KMS-11 (cell line): Measurements from ENCODE around the gene PBXIP1.
"Not testable (repeated sequence)": the region's sequence is repeated elsewhere in the genome, so short reads cannot be mapped to it uniquely, and the experiment has no call there.

ENCODE experiments used
- H2AFZ ChIP-seq: fragments of 200-600 bp; sonication (generic); 2 replicates; pipeline ENCODE4 v1.6.1; 2016; ENCODE audit warnings: antibody characterized with exemption, mixed run types, low read depth
- H3K27ac ChIP-seq: fragments of 200-600 bp; sonication (generic); 2 replicates; pipeline ENCODE4 v1.6.1; 2016; ENCODE audit warnings: mild to moderate bottlenecking, mixed run types
- H3K27me3 ChIP-seq: fragments of 200-600 bp; sonication (generic); 2 replicates; pipeline ENCODE4 v1.6.1; 2017; ENCODE audit warnings: mild to moderate bottlenecking, low read depth, mixed run types, moderate library complexity; ENCODE audit not compliant: insufficient read depth
- H3K36me3 ChIP-seq: fragments of 200-600 bp; sonication (generic); 2 replicates; pipeline ENCODE4 v1.6.1; 2017; ENCODE audit warnings: mild to moderate bottlenecking, mixed run types; ENCODE audit not compliant: insufficient read depth
- H3K4me1 ChIP-seq: fragments of 200-600 bp; sonication (generic); 2 replicates; pipeline ENCODE4 v1.6.1; 2016; ENCODE audit warnings: mild to moderate bottlenecking, low read depth, mixed run types; ENCODE audit not compliant: poor library complexity, severe bottlenecking
- H3K4me2 ChIP-seq: fragments of 200-600 bp; sonication (generic); 2 replicates; pipeline ENCODE4 v1.7.0; 2016; ENCODE audit warnings: mild to moderate bottlenecking, mixed run types
- H3K4me3 ChIP-seq: fragments of 200-600 bp; sonication (generic); IDR thresholded peaks from 2 replicates; pipeline ENCODE4 v1.6.1; 2017; ENCODE audit warnings: low read depth, low read length, mixed read lengths; ENCODE audit not compliant: insufficient read depth
- H3K79me2 ChIP-seq: fragments of 200-600 bp; sonication (generic); 2 replicates; pipeline ENCODE4 v1.6.1; 2016; ENCODE audit warnings: low read depth, mixed run types; ENCODE audit not compliant: insufficient read depth
- H3K9ac ChIP-seq: fragments of 200-600 bp; sonication (generic); 2 replicates; pipeline ENCODE4 v1.6.1; 2016; ENCODE audit warnings: mild to moderate bottlenecking, mixed run types
- H4K20me1 ChIP-seq: fragments of 200-600 bp; sonication (generic); 2 replicates; pipeline ENCODE4 v1.6.1; 2016; ENCODE audit warnings: mild to moderate bottlenecking, mixed run types; ENCODE audit not compliant: insufficient read depth
- CTCF ChIP-seq: fragments of 200-600 bp; sonication (generic); conservative IDR thresholded peaks from 2 replicates; pipeline ENCODE4 v1.6.1; 2017; ENCODE audit warnings: low read depth, mild to moderate bottlenecking, antibody characterized with exemption, low read length, moderate library complexity, mixed read lengths

PBXIP1 gene

GRCh38 chr1:154998818-154999570 is 43.1 kb upstream of the PBXIP1 start:
- Histone ChIP-seq H3K9ac (peak overlapping the region; percentile 81), H2AFZ (peak overlapping the region; percentile 27), H3K4me1 (peaks cover 50% of the 10 kb centered on the region), H3K27ac (peak overlapping the region; percentile 91), H3K36me3 (no peaks in the 10 kb centered on the region), H3K79me2 (peaks cover 14% of the 10 kb centered on the region), H4K20me1 (no peaks in the 10 kb centered on the region), H3K27me3 (no peaks in the 10 kb centered on the region), H3K4me3 (peak overlapping the region; percentile 81), H3K4me2 (peak overlapping the region; percentile 77)
- peak; percentile 100 for TF ChIP-seq CTCF

DNA sequence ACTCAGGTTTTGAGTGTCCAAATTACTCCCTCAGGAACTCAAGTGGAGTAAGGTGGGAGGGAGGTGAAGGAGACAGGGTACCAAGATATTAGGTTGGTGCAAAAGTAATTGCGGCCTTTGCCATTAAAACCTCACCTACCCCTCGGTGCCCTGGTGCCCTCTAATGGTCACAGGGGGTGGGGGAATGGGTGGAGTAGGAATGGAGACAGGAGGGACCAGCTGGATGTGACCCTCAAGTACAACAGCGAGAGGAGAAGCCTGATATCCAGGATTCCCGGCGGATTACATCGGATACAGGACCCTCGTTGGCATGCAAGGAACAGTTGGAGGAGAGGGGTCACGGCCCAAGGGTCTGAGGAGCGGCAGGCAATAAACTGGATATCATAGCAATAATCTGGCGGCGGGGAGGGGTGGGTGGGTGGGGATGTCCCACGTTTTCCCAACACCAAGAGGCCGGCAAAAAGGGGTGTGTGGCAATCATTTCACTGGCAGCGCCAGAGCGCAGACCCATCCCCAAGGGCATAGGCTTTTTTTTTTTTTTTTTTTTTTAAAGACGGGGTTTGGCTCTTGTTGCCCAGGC is 42.4 kb upstream of the PBXIP1 start:
- Histone ChIP-seq H3K79me2 (peaks cover 7% of the 10 kb centered on the region), H3K36me3 (no peaks in the 10 kb centered on the region), H3K4me2 (peak overlapping the region; percentile 77), H3K9ac (peak overlapping the region; percentile 81; the same call in 1 of the 2 replicates), H3K4me1 (peaks cover 56% of the 10 kb centered on the region), H2AFZ (peak overlapping the region; percentile 27; the same call in 1 of the 2 replicates), H3K27me3 (no peaks in the 10 kb centered on the region), H3K27ac (peak overlapping the region; percentile 91), H3K4me3 (no peak overlapping the region), H4K20me1 (no peaks in the 10 kb centered on the region)
- peak; percentile 46 for TF ChIP-seq CTCF

- no peak for TF ChIP-seq CTCF
- no peak overlapping the region for H3K9ac ChIP-seq
Observed at GRCh38 chr1:154996966-154997701, 41.2 kb upstream of the PBXIP1 start.

GRCh38 chr1:154995301-154995983 is 39.5 kb upstream of the PBXIP1 start:
- not testable (repeated sequence) for H3K9ac ChIP-seq, H3K27ac ChIP-seq, H4K20me1 ChIP-seq, H3K27me3 ChIP-seq, H3K4me2 ChIP-seq, H3K79me2 ChIP-seq, H2AFZ ChIP-seq, H3K4me3 ChIP-seq, H3K36me3 ChIP-seq
- peaks cover 69% of the 10 kb centered on the region for H3K4me1 ChIP-seq

More at GRCh38 chr1:154996966-154997701, 41.2 kb upstream of the PBXIP1 start:
- Histone ChIP-seq H3K4me3 (no peak overlapping the region), H3K27me3 (no peaks in the 10 kb centered on the region), H2AFZ (no peak overlapping the region), H3K4me2 (peak overlapping the region; percentile 55; the same call in 1 of the 2 replicates), H4K20me1 (no peaks in the 10 kb centered on the region), H3K36me3 (no peaks in the 10 kb centered on the region), H3K79me2 (no peaks in the 10 kb centered on the region), H3K4me1 (peaks cover 66% of the 10 kb centered on the region), H3K27ac (peak overlapping the region; percentile 29; the same call in 1 of the 2 replicates)
